ENCODE results near the gene IPO11.

The IPO11 gene

DNA sequence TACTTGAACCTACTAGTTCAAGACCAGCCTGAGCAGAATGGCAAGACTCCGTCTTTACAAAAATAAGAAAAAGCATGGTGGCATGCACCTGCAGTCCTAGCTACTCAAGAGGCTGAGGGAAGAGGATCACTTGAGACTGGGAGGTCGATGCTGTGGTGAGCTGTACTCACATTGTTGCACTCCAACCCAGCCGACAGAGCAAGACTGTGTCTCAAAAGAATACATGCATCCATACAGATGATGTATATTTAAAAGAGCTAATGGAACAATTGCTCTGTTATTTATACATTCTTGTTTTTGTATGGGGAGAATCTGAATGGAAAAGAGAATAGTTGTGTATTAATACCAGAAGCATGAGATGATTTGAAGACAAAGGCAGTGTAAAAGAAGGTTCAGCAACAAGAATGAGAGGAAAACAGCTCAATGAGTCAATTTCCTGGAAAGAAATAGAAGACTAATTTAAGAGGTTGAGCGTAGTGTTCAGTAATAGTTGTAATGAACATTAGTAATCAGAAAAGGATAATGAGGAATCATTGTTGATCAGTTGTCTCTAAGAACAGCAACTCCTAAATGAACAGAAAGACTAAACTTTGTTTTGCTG is 164.1 kb downstream of the IPO11 start:
- Histone ChIP-seq H3K9ac (ENCODE audit: low read length) (no peak overlapping the region), H2AFZ (ENCODE audit: low read length) (no peak overlapping the region), H3F3A (ENCODE audit: insufficient read depth, low read length) (no peaks in the 10 kb centered on the region), H3K27me3 (ENCODE audit: insufficient read depth, low read length) (no peaks in the 10 kb centered on the region), H3K4me3 (ENCODE audit: low read depth, low read length, poor library complexity, severe bottlenecking) (no peak overlapping the region), H3K79me2 (ENCODE audit: insufficient read depth, low read length) (no peaks in the 10 kb centered on the region; the same call in 1 of the 2 replicates), H3K4me2 (ENCODE audit: low read length) (no peak overlapping the region), H3K27ac (ENCODE audit: low read depth, low read length, poor library complexity, severe bottlenecking) (no peak overlapping the region), H4K20me1 (ENCODE audit: insufficient read depth, low read length) (no peaks in the 10 kb centered on the region), H3K9me2 (ENCODE audit: low read depth, low read length) (no peaks in the 10 kb centered on the region), H3K9me3 (ENCODE audit: low read length) (no peaks in the 10 kb centered on the region), H3K4me1 (ENCODE audit: insufficient read depth, low read length, severe bottlenecking) (peaks cover 10% of the 10 kb centered on the region), H3K36me3 (ENCODE audit: insufficient read depth, low read length) (no peaks in the 10 kb centered on the region; the same call in 1 of the 2 replicates)
- TF ChIP-seq EZH2 (IDR thresholded peaks at IDR 0.05; ENCODE audit: borderline replicate concordance, low read length), result no peak
- TF ChIP-seq, protein P1, sequence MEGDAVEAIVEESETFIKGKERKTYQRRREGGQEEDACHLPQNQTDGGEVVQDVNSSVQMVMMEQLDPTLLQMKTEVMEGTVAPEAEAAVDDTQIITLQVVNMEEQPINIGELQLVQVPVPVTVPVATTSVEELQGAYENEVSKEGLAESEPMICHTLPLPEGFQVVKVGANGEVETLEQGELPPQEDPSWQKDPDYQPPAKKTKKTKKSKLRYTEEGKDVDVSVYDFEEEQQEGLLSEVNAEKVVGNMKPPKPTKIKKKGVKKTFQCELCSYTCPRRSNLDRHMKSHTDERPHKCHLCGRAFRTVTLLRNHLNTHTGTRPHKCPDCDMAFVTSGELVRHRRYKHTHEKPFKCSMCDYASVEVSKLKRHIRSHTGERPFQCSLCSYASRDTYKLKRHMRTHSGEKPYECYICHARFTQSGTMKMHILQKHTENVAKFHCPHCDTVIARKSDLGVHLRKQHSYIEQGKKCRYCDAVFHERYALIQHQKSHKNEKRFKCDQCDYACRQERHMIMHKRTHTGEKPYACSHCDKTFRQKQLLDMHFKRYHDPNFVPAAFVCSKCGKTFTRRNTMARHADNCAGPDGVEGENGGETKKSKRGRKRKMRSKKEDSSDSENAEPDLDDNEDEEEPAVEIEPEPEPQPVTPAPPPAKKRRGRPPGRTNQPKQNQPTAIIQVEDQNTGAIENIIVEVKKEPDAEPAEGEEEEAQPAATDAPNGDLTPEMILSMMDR (IDR thresholded peaks at IDR 0.05; ENCODE audit: low read length), result no peak

DNA sequence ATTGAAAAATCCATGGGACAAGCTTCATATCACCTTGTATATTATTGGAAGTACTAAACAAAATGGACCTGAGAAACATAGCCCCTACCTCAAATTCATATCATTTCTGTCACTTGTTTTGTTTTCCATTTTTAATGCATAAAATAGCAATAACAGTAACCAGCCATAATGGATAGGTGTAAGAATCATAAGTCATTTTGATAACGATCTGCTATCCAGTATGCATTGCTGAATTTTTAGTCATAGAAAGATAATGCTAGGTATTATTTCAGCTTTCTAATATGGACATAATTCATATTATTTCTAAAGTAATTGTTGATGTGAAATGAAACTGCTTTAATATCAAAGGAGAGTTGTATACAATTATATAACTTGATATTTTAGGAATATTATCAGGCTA is 164.9 kb downstream of the IPO11 start:
- no peak overlapping the region for H3K27ac ChIP-seq (ENCODE audit: low read depth, low read length, poor library complexity, severe bottlenecking)
- H3F3A ChIP-seq (ENCODE audit: insufficient read depth, low read length), result no peaks in the 10 kb centered on the region
- no peaks in the 10 kb centered on the region for H3K27me3 ChIP-seq (ENCODE audit: insufficient read depth, low read length)
- H3K4me3 ChIP-seq (ENCODE audit: low read depth, low read length, poor library complexity, severe bottlenecking), result no peak overlapping the region
- no peak overlapping the region for H3K4me2 ChIP-seq (ENCODE audit: low read length)
- H3K4me1 ChIP-seq (ENCODE audit: insufficient read depth, low read length, severe bottlenecking), result peaks cover 10% of the 10 kb centered on the region
- H3K79me2 ChIP-seq (ENCODE audit: insufficient read depth, low read length), result no peaks in the 10 kb centered on the region; the same call in 1 of the 2 replicates
- H3K9me3 ChIP-seq (ENCODE audit: low read length), result no peaks in the 10 kb centered on the region
- no peaks in the 10 kb centered on the region for H3K9me2 ChIP-seq (ENCODE audit: low read depth, low read length)
- TF ChIP-seq EZH2 (IDR thresholded peaks at IDR 0.05; ENCODE audit: borderline replicate concordance, low read length), result no peak
- TF ChIP-seq, protein P1 (IDR thresholded peaks at IDR 0.05; ENCODE audit: low read length), result no peak
- H2AFZ ChIP-seq (ENCODE audit: low read length), result no peak overlapping the region
- no peaks in the 10 kb centered on the region for H4K20me1 ChIP-seq (ENCODE audit: insufficient read depth, low read length)
- H3K36me3 ChIP-seq (ENCODE audit: insufficient read depth, low read length), result no peaks in the 10 kb centered on the region; the same call in 1 of the 2 replicates
- H3K9ac ChIP-seq (ENCODE audit: low read length), result no peak overlapping the region

DNA sequence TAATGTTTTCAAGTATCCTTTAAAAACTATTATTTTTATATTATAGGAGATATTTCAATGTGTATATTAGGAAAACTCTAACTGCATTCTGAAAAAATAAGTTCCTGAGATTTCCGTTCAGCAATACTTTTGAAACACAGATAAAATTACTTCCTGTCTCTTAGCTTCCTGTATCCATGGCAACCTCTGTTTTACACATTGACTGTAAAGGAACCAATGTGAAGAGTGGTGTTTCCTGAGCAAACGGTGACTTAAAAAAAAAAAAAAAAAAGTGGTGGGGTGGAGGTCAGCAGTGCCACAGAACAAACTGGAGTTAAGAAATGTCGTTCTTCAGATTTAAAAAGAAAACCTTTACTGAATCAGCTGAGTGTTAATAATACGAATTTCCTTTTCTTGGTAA is 166.0 kb downstream of the IPO11 start, which contains the start of gene LRRC70:
TSS of gene LRRC70 (plus strand) at position 280 of the 400 bp plus-strand sequence. CDS start 620 bp downstream, outside the sequence.
- H2AFZ ChIP-seq (ENCODE audit: low read length), result no peak within 1 kb of the TSS
- no peak within 1 kb of the TSS for H3K27ac ChIP-seq (ENCODE audit: low read depth, low read length, poor library complexity, severe bottlenecking)
- H4K20me1 ChIP-seq (ENCODE audit: insufficient read depth, low read length), result no peaks in the 10 kb centered on the region
- H3K27me3 ChIP-seq (ENCODE audit: insufficient read depth, low read length), result no peaks in the 10 kb centered on the region
- no peak within 1 kb of the TSS for H3K4me3 ChIP-seq (ENCODE audit: low read depth, low read length, poor library complexity, severe bottlenecking)
- no peaks in the 10 kb centered on the region for H3K9me2 ChIP-seq (ENCODE audit: low read depth, low read length)
- H3F3A ChIP-seq (ENCODE audit: insufficient read depth, low read length), result no peaks in the 10 kb centered on the region
- H3K4me2 ChIP-seq (ENCODE audit: low read length), result no peak within 1 kb of the TSS
- H3K36me3 ChIP-seq (ENCODE audit: insufficient read depth, low read length), result no peaks in the 10 kb centered on the region; the same call in 1 of the 2 replicates
- no peaks in the 10 kb centered on the region; the same call in 1 of the 2 replicates for H3K79me2 ChIP-seq (ENCODE audit: insufficient read depth, low read length)
- H3K9me3 ChIP-seq (ENCODE audit: low read length), result no peaks in the 10 kb centered on the region
- H3K4me1 ChIP-seq (ENCODE audit: insufficient read depth, low read length, severe bottlenecking), result peaks cover 10% of the 10 kb centered on the region
- TF ChIP-seq EZH2 (IDR thresholded peaks at IDR 0.05; ENCODE audit: borderline replicate concordance, low read length), result no peak
- TF ChIP-seq, protein P1 (IDR thresholded peaks at IDR 0.05; ENCODE audit: low read length), result no peak
- H3K9ac ChIP-seq (ENCODE audit: low read length), result no peak within 1 kb of the TSS

Data from OCI-LY1 (cell line).